Measurements from ENCODE around the gene FBXO22. TPM values are rescaled to one million over a fixed set of nuclear protein-coding genes. Genes with fewer than 3 reads are reported as not detected.
"Not testable (repeated sequence)": the region's sequence is repeated elsewhere in the genome, so short reads cannot be mapped to it uniquely, and the experiment has no call there.

The FBXO22 gene
- total and polyA plus RNA-seq, 11 donors = 6.1 to 24.9 (median 19.7) TPM

DNA sequence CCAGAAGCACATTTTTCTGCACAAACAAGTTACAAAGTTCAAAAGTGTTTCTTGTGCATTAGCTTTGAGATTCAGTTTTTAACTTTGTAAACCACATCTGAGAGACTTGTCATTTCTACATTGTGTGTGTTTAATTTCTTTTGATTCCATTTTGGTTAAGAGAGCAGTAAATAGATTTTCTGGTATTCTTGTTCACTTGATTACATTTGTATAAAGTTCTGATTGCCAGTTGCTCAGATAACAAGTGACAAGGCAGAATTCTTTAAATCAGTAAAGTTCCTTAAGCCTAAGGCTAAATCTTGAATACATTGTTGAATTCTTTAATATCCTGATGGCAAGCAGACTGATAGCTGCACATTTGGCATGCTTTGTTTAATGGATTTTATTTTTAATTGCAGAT, 3.1 kb upstream of the FBXO22 start:
- Histone ChIP-seq H3K27me3 (no peaks in the 10 kb centered on the region), H3K36me3 (peaks cover 0 to 46% (median 25%) of the 10 kb centered on the region in 9 donors), H3K4me1 (peaks cover 0 to 33% (median 17%) of the 10 kb centered on the region in 12 donors), H3K4me3 (no peak overlapping the region), H3K27ac (peak overlapping the region in 1 of 12 donors; percentile 3), H3K9me3 (no peaks in the 10 kb centered on the region)
- intact Hi-C loops (cut with DNase I) = loop anchor here in 8 of 10 donors (5.0 to 10.0 kb wide), 5 partner anchors 53 to 166 kb away; partner anchors contain the start of gene UBE2Q2 (in 3 of the 8)
- no peak for ATAC-seq
- no peak for TF ChIP-seq POLR2A (IDR thresholded peaks at IDR 0.05)
- TF ChIP-seq, protein P1, sequence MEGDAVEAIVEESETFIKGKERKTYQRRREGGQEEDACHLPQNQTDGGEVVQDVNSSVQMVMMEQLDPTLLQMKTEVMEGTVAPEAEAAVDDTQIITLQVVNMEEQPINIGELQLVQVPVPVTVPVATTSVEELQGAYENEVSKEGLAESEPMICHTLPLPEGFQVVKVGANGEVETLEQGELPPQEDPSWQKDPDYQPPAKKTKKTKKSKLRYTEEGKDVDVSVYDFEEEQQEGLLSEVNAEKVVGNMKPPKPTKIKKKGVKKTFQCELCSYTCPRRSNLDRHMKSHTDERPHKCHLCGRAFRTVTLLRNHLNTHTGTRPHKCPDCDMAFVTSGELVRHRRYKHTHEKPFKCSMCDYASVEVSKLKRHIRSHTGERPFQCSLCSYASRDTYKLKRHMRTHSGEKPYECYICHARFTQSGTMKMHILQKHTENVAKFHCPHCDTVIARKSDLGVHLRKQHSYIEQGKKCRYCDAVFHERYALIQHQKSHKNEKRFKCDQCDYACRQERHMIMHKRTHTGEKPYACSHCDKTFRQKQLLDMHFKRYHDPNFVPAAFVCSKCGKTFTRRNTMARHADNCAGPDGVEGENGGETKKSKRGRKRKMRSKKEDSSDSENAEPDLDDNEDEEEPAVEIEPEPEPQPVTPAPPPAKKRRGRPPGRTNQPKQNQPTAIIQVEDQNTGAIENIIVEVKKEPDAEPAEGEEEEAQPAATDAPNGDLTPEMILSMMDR (IDR thresholded peaks at IDR 0.05) = no peak
- DNase-seq = no peak

DNA sequence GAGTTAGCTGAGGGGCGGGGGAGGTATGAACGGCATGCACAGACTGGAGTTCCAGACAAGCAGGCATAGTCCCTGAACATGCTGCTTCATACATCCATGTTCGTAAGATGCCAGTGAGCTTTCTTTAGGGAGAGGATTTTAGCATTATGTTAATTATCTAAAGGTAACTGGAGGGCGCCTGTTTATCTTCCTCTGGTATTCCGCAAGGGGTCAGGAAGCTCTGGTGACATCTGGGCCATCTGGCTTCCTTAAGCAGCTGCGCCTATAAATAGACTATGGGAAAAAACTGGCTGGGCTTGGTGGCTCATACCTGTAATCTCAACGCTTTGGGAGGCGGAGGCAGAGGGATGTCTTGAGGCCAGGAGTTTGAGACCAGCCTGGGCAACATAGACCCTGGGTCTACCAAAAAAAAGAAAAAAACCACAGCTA, 1.5 kb upstream of the FBXO22 start:
- intact Hi-C loops (cut with DNase I) = loop anchor here in 8 of 10 donors (2.0 to 10.0 kb wide), 6 partner anchors 55 to 167 kb away; partner anchors contain the start of gene UBE2Q2 (in 3 of the 8)
- H3K9me3 ChIP-seq = no peaks in the 10 kb centered on the region
- peak in 3 of 4 donors; percentile 44 to 58 (median 55) for ATAC-seq

DNA sequence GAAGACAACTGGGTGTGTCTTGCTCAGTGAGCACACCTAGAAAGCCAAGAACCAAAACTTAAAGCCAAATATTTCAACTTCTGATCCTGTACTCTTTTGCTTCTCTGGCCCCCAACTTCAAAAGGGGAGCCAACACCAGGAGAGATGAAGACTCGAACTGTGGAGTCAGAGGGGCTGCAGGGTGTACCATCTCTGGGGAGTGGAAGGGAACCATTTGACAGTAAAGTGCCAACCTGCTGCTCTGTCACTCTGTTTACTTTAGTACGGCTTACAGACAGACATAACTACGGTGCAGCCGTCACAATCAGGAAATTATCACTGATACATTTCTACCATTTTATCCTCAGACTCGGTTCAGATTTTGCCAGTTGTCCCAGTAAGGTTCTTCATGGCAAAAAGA, 1.6 kb downstream of the FBXO22 start:
- intact Hi-C loops (cut with DNase I) = loop anchor here in 4 of 10 donors (10.0 kb wide), 3 partner anchors 60 to 170 kb away; partner anchors contain the start of gene UBE2Q2 (in 1 of the 4)
- no peak for ATAC-seq
- peaks cover 0 to 38% (median 18%) of the 10 kb centered on the region in 9 donors for H3K36me3 ChIP-seq
- no peak for TF ChIP-seq POLR2A (IDR thresholded peaks at IDR 0.05)
- TF ChIP-seq, protein P1 (IDR thresholded peaks at IDR 0.05) = no peak
- peaks cover 0 to 39% (median 17%) of the 10 kb centered on the region in 12 donors for H3K4me1 ChIP-seq
- no peak for DNase-seq
- 80 to 91% (median 89%) methylated on average over 5 of the region's 5 CpGs for WGBS, 4 donors
- no peak overlapping the region for H3K27ac ChIP-seq
- no peaks in the 10 kb centered on the region for H3K27me3 ChIP-seq
- no peaks in the 10 kb centered on the region for H3K9me3 ChIP-seq
- peak overlapping the region in 1 of 12 donors; percentile 9 for H3K4me3 ChIP-seq

More for the DNA sequence above, 1.5 kb upstream of the FBXO22 start:
- Histone ChIP-seq H3K36me3 (peaks cover 0 to 48% (median 29%) of the 10 kb centered on the region in 9 donors), H3K27ac (peak overlapping the region in 6 of 12 donors; percentile 10 to 81 (median 33)), H3K4me3 (no peak overlapping the region), H3K27me3 (no peaks in the 10 kb centered on the region), H3K4me1 (peaks cover 0 to 39% (median 17%) of the 10 kb centered on the region in 12 donors)
- DNase-seq = peak in 4 of 5 donors; percentile 12 to 48 (median 34)
- TF ChIP-seq, protein P1 (IDR thresholded peaks at IDR 0.05) = no peak
- no peak for TF ChIP-seq POLR2A (IDR thresholded peaks at IDR 0.05)
- WGBS, 4 donors = 13 to 23% (median 19%) methylated on average over 8 of the region's 8 CpGs

DNA sequence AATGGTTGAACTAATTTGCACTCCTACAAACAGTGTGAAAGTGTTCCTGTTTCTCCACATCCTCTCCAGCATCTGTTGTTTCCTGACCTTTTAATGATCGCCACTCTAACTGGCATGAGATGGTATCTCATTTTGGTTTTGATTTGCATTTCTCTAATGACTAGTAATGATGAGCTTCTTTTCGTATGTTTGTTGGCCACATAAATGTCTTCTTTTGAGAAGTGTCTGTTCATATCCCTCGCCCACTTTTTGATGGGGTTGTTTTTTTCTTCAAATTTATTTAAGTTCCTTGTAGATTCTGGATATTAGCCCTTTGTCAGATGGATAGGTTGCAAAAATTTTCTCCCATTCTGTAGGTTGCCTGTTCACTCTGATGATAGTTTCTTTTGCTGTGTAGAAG, 6.7 kb downstream of the FBXO22 start:
- H3K4me3 ChIP-seq; H3K27ac ChIP-seq; intact Hi-C loops (cut with DNase I); H3K4me1 ChIP-seq; ATAC-seq; DNase-seq; H3K27me3 ChIP-seq: not testable (repeated sequence)
- Histone ChIP-seq H3K9me3 (peaks cover 0 to 14% (median 0%) of the 10 kb centered on the region in 12 donors), H3K36me3 (peaks cover 0 to 60% (median 42%) of the 10 kb centered on the region in 9 donors)
- 95 to 96% (median 96%) methylated on average over 3 of the region's 3 CpGs for WGBS, 4 donors
